SK-N-SH treated with all-trans-retinoic acid at 6 μM for 48 hours (cell line): Measurements from ENCODE around the gene RAB33B.

ENCODE experiments used
- ATAC-seq: fragments of 200-7000 bp; cut with Tn5 transposase; 3 replicates; pipeline ENCODE4 v1.9.1; 2020; ENCODE audit warnings: mild to moderate bottlenecking, moderate library complexity
- BACH2 ChIP-seq: fragments of 250-450 bp; sonication (Bioruptor Pico); IDR thresholded peaks from 2 replicates; pipeline ENCODE4 v1.9.0; 2021; ENCODE audit warnings: mild to moderate bottlenecking, borderline replicate concordance
- CREB5 ChIP-seq: fragments of 250-450 bp; sonication (Bioruptor Pico); IDR thresholded peaks from 2 replicates; pipeline ENCODE4 v1.5.1; 2020; ENCODE audit warnings: low read depth, mild to moderate bottlenecking, moderate library complexity
- CSDC2 ChIP-seq: fragments of 250-450 bp; sonication (Bioruptor Pico); IDR thresholded peaks from 2 replicates; pipeline ENCODE4 v1.5.0; 2020; ENCODE audit warnings: mild to moderate bottlenecking, moderate library complexity
- CSRNP3 ChIP-seq: fragments of 250-450 bp; sonication (Bioruptor Pico); IDR thresholded peaks from 2 replicates; pipeline ENCODE4 v1.5.1; 2021; ENCODE audit warnings: mild to moderate bottlenecking, moderate library complexity
- ESRRG ChIP-seq: fragments of 250-450 bp; sonication (Bioruptor Pico); IDR thresholded peaks from 2 replicates; pipeline ENCODE4 v1.6.1; 2021; ENCODE audit warnings: mild to moderate bottlenecking
- OSR1 ChIP-seq: fragments of 250-450 bp; sonication (Bioruptor Pico); IDR thresholded peaks from 2 replicates; pipeline ENCODE4 v1.8.0; 2022; ENCODE audit warnings: moderate library complexity, mild to moderate bottlenecking, inconsistent platforms
- PATZ1 ChIP-seq: fragments of 250-450 bp; sonication (Bioruptor Pico); IDR thresholded peaks from 2 replicates; pipeline ENCODE4 v1.8.0; 2020; ENCODE audit warnings: mild to moderate bottlenecking, moderate library complexity, borderline replicate concordance
- POU6F1 ChIP-seq: fragments of 250-450 bp; sonication (Bioruptor Pico); IDR thresholded peaks from 2 replicates; pipeline ENCODE4 v1.8.0; 2021; ENCODE audit warnings: low read depth, mild to moderate bottlenecking, moderate library complexity, borderline replicate concordance
- SNAI2 ChIP-seq: fragments of 250-450 bp; sonication (Bioruptor Pico); IDR thresholded peaks from 2 replicates; pipeline ENCODE4 v1.5.0; 2020; ENCODE audit warnings: mild to moderate bottlenecking, moderate library complexity
- TCF4 ChIP-seq: fragments of 250-450 bp; sonication (Bioruptor Pico); IDR thresholded peaks from 2 replicates; pipeline ENCODE4 v1.8.0; 2021; ENCODE audit warnings: mild to moderate bottlenecking, moderate library complexity, borderline replicate concordance
- TOX ChIP-seq: fragments of 250-450 bp; sonication (Bioruptor Pico); IDR thresholded peaks from 2 replicates; pipeline ENCODE4 v1.8.0; 2021; ENCODE audit warnings: mild to moderate bottlenecking, moderate library complexity, borderline replicate concordance
- TSHZ2 ChIP-seq: fragments of 250-450 bp; sonication (Bioruptor Pico); IDR thresholded peaks from 2 replicates; pipeline ENCODE4 v1.5.0; 2020; ENCODE audit warnings: mild to moderate bottlenecking, moderate library complexity
- ZFP3 ChIP-seq: fragments of 250-450 bp; sonication (Bioruptor Pico); IDR thresholded peaks from 2 replicates; pipeline ENCODE4 v1.5.0; 2020; ENCODE audit warnings: mild to moderate bottlenecking, moderate library complexity
- ZFP30 ChIP-seq: fragments of 450-650 bp; formaldehyde crosslinking; IDR thresholded peaks from 2 replicates; pipeline ENCODE4 v1.5.0; 2022; ENCODE audit warnings: mild to moderate bottlenecking, moderate library complexity
- ZNF70 ChIP-seq: fragments of 450-650 bp; formaldehyde crosslinking; IDR thresholded peaks from 2 replicates; pipeline ENCODE4 v1.5.0; 2020; ENCODE audit warnings: mild to moderate bottlenecking, moderate library complexity

RAB33B gene

GRCh38 chr4:139524062-139524631 lies 70.2 kb downstream of the RAB33B start (continued):
- TF ChIP-seq ESRRG (CRISPR knock-in tag): no peak
- no peak for TF ChIP-seq ZFP30 (CRISPR knock-in tag)
- TF ChIP-seq ZNF70 (CRISPR knock-in tag): no peak
- TF ChIP-seq SNAI2: no peak
- no peak for TF ChIP-seq PATZ1 (CRISPR knock-in tag)
- TF ChIP-seq TOX (CRISPR knock-in tag): no peak
- TF ChIP-seq, all 23 proteins: peak for 0

- ATAC-seq: no peak
- TF ChIP-seq SNAI2: no peak
- TF ChIP-seq PATZ1 (CRISPR knock-in tag): no peak
- TF ChIP-seq ZNF70 (CRISPR knock-in tag): no peak
- TF ChIP-seq CSRNP3 (CRISPR knock-in tag): no peak
- TF ChIP-seq ZFP3 (CRISPR knock-in tag): no peak
- no peak for TF ChIP-seq POU6F1 (CRISPR knock-in tag)
- TF ChIP-seq TSHZ2 (CRISPR knock-in tag): no peak
- TF ChIP-seq BACH2 (CRISPR knock-in tag): no peak
- TF ChIP-seq TCF4 (CRISPR knock-in tag): no peak
- TF ChIP-seq CREB5 (CRISPR knock-in tag): no peak
- TF ChIP-seq CSDC2 (CRISPR knock-in tag): no peak
- no peak for TF ChIP-seq OSR1 (CRISPR knock-in tag)
- no peak for TF ChIP-seq TOX (CRISPR knock-in tag)
Measured at GRCh38 chr4:139525414-139525813, 71.5 kb downstream of the RAB33B start.
